Hematopoietic multipotent progenitor cell treated with erythropoietin and hydrocortisone succinate and interleukin-3 and kit ligand, for 6 days (in vitro differentiated cells): ENCODE data around the gene EBF3.

ENCODE experiments used
- DNase-seq: peaks from one replicate; pipeline ENCODE4 v3.0.0-alpha.2; 2015

Gene EBF3

DNA sequence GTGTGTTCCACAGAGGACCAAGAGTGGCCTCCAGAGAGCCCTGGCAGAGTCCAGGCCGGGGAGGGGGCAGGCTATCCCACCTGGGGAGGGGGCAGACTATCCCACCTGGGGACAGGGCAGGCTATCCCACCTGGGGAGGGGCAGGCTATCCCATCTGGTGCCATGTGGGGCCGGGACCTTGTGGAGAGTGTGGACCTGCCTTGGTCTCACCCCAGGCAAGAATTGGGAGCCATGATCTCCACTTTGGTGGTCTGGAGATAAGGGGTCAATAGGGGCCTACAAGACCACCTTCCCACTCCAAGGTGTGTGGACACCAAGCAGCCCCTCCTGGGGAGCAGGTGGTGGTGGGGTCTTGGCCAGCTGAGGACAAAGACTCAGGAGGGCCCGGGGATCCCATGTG, 138.2 kb downstream of the EBF3 start:
- no peak for DNase-seq

DNA sequence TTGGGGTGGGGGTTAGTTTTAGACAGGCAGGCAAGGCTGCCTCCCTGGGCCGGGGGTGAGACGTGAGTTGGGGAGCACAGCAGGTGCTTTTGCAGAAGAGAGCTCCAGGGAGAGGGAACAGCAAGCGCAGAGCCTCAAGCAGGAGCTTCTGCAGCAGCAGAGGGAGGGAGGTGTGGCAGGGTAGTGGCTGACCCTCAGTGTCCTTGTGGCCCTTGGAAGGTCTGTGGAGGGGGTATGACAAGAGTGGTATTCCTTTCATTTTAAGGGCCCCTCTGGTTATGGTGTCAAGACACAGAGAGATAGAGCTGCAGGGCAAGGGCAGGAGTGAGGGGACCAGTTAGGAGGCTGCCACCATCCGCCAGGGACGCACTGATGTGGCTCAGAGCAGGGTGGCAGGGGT, 138.9 kb downstream of the EBF3 start:
- no peak for DNase-seq

DNA sequence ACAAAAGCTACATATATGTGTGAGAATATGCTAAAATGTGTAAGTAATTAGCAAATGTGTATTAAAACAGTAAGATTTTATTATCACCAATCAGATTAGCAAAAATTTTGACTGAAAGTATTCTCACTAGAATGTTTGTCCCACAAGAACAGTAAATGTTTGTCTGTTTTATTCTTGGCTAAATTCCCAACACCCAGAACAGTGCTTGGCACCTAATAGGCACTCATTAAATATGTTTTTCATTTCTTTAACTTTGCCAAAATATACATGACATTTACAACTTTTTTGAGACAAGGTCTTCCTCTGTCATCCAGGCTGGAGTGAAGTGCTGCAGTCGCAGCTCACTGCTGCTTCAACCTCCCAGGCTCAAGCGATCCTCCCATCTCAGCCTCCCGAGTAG, 143.6 kb downstream of the EBF3 start:
- no peak for DNase-seq

DNA sequence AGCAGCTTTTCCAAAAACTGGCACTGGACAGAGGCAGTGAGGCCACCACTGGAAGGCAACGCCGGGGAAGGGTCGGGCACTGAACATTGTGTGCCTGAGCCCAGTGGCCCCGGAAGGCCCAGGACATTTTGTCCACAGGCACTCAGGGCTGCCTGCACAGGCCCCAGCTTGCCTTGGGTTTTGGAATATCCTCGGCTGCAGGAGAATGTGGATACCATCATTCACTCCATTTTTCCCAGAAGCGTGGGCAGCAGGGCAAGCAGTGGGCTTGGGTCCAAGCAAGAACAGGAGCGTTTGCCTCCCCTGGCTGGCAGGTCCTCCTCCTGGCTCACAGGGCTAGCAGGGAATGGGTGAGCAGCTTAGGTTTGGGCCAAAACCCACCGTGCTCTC, 147.4 kb downstream of the EBF3 start:
- no peak for DNase-seq

DNA sequence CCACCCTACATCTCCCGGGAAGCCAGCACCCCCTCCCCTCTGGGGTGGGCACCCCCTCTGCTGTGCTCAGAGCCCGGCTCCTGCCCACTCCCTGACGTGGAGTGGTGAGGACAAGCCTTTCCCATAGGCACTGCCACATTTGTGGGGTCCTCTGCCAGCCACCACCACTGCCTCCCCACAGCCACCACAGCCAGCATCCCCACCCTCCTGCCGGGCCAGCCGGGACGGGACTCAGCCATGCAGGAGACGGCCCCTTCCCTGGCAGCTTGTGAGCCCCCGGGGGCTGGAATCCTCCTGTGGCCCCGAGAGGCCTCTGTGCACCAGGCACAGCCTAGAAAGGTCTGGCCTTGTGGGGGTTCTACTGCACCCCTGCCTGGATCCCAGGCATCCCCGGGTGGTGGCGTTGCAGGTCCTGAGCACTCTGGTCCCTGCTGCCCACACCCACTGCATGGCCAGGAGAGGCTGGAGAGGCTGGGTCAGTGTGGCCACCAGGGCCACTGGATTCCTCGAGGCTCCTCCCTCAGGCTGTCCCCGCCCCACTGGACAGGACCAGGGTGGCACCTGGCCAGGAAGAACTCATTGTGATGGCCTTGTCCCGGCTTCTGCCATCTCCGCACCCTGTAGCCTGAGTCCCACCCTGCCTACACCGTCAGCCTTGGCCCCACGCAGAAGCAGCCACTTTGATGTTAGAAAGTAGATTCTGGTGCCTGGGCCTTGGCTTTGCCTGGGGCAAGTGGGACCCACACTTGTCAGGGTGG, 148.0 kb downstream of the EBF3 start:
- DNase-seq = no peak

DNA sequence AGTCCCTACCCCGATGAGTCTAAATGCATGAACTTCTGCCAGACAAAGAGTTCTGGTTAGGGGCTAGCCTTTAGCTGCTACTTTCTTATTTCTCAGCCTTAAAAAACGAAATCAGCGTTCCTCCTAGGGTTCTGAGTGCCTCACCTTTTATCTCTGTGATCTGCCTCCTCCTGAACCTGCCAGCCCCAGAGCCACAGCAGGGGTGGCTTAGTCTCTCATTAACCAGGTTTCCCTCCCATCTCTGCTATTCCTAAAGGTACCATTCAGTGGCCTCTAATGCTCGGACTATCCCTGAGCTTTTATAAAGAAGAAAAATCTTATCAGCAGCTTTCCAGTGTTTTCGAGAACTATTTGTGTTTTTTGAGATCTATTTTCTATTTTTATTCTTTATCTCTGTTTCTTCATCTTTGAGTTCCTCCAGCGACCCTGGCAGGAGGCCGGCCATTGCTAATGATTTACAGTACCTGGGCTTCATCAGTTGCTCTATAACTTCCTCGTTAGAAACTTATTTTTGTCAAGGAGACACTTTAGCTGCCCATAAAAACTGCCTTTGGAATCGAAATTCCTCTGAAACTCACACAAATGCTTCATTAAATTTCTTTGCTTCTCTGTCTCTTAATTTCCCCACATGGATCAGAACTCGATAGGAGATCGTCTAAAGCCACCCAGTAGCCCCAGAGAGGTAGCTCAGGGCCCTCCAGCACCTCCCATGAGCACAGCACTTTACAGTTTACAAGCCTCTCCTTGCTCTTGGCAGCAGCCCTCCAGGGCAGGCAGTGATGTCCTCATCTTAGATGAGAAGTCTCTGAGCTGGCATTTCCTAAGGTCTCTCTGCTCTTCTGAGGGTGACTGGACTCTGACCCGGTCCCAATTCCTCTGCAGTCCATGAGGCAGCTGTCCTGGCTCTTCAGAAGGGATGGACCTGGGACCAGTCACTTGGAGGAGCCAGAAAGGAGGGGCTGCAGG, 149.1 kb downstream of the EBF3 start:
- no peak for DNase-seq

DNA sequence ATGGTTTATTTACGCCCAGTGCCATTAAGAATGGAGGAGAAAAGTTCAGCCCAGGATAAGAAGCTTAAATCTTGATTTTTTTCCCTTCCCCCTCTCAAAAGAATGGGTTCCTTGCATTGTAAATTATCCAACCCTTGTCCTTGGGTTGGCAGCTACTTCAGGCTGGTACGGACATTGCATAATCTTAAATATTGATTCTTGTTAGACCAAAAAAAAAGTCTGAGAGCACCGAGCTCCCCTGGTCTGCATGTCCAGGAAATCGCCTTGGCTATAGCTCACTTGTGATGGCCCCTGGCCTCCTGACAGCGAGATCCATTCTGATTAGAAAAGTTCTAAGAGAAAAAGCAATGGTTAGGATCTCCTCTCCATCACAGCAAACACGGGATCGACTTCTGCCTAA, 151.7 kb downstream of the EBF3 start:
- no peak for DNase-seq

DNA sequence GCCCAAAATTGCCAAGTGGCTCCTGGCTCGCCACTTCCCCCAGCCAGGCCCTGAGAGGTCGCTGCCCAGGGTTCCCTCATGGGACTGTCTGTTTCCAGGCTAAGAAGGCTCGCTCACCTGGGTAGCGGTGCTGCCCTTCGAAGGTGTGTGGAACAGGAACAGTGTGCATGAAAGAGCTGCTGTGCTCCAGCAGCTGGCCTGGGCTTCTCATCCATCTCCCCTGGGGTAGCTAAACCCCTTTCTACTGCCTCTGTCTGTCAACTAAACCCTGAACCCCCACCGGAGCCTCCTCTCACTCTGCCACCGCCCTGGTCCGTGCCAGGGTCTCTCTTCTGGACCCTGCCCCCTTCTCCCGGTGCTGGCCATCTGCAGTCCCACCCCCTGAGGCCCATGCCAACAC, 152.9 kb downstream of the EBF3 start:
- DNase-seq = no peak

DNA sequence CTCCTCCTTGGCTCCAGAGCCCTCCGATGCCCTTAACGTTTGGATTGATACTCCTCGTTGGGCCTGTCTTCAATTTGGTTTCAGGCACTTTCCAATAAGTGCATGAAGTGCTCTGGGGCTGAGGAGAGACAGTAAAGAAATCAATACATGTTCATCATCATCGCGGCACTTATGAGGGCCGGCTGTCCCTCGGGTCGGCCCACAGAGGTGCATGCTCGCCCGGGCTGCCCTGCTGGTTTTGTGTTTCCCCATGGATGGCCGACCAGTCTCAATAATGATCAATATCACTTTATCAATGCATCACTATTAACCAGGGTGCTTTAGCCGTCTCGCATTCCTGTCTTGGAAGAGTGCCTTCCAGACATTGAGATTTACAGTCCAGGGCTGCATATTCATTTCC, 154.2 kb downstream of the EBF3 start:
- DNase-seq = no peak

DNA sequence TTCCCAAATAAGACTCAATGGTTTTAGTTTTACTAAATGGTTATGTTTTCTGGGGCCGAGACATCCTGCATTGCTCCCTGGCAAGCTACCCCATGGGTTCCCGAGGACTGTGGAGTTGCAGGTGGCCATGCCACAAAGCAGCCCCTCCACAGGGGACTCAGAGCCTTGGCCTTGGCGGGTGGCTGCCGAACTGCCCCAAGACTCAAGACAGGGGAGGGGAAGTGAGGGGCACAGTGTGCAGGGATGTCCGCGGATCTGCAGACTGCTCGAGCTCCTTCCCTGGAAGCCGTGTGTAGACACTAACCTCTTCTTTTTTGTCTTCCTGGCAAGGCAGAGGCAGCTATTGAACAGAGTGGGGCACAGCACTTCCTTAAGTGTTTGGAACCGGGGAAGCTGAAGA, 154.6 kb downstream of the EBF3 start:
- DNase-seq = no peak

DNA sequence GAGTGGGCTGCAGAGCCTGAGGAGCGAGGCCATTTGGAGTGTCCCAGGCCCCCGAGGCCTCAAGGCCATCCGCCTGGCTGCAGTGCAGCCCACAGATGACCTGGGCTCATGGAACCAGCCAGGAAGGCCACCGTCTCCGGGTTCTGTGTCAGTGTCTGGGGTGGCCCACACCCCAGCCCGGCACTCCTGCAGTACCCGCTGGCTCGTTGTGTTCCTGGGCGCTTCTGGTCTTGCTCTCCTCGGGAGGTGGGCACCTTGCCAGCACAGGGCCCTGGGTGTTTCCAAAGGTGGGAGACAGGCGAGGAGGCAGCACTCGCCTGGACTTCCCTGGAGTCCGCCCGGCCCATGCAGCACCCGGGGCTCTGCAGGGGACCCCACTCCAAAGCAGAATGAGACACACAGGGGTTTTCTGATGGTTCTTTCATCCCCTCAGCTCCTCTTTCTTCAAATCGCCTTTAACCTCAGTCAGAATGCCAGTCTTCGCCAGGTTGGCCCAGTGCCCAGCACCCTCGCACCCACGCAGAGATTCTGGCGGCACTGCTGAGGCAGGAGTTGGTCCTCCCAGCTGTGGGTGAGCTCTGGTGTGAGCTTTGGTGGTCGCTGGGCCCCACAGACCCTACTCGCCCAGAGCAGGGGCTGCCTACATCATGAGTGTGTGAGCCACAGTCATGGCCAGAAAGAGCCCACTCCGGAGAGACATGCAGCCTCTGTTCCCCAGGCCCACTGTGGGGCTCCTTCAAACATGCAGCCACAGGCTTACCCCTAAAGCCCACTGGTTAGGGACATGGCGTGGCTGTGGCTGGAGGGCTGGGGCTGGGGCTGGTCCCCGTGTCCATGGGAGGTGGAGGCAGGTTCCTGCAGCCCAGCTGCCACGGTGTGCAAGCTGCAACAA, 155.7 kb downstream of the EBF3 start:
- DNase-seq = no peak

DNA sequence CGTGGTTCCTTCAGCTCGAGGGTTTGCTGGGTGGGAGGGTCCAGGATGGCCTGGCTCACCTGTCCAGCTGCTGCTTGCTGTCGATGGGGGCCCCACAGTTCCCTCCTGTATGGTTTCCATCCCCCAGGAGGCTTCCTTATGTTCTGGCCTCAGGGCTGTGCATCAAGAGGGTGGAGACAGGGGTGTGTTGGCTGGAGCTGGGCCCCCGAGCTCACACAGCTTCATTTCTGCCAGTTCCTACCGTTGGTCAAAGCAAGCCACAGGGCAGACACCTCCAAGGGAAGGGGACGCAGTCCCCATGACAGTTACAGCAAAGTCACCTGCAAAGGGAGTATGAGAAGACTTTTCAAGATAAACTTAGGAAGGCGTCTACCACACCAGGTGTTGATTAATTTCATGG, 156.9 kb downstream of the EBF3 start:
- no peak for DNase-seq

DNA sequence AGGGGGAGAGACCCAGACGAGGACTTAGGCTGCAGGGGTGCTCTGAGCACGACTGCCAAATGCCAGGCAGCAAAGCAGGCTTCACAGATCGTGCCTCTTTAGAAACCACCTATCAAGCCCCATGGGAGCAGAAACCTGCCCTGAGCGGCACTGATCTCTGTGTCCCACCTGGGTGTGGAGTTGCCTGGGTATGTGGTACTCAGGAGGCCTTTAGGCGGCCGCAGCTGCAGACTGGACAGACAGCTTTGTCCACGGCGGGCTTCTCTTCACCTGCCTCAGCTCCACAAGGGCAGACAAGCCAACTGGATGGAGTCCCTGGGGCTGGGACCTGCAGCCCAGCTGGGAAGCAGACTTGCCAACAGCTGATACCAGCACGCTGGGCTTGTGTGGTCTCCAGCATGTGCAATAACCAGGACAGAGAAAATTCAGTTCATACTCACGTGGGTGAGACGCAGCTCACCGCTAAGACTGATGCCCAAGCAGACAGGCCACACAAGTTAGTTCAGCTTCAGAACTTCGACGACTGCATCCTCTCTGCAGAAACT, 163.2 kb downstream of the EBF3 start:
- DNase-seq = no peak

DNA sequence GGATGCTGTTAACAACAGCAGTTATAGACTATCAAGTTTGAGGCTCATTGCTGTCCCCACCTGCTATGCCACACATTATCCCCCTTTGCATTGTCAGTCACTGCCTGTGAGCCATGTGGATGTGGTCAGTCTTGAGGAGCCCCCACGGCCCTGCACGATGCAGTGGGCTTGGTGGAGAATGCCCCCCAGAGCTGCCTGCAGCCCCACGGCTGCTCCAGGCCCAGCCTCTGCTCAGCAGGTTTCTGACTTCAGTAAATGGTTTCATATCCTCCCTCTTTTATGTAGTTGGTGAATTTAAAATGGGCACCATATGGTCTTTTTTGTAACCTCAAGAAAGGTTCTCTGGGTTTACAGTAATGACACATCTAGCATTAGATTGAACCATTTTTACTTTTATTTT, 164.1 kb downstream of the EBF3 start:
- no peak for DNase-seq

DNA sequence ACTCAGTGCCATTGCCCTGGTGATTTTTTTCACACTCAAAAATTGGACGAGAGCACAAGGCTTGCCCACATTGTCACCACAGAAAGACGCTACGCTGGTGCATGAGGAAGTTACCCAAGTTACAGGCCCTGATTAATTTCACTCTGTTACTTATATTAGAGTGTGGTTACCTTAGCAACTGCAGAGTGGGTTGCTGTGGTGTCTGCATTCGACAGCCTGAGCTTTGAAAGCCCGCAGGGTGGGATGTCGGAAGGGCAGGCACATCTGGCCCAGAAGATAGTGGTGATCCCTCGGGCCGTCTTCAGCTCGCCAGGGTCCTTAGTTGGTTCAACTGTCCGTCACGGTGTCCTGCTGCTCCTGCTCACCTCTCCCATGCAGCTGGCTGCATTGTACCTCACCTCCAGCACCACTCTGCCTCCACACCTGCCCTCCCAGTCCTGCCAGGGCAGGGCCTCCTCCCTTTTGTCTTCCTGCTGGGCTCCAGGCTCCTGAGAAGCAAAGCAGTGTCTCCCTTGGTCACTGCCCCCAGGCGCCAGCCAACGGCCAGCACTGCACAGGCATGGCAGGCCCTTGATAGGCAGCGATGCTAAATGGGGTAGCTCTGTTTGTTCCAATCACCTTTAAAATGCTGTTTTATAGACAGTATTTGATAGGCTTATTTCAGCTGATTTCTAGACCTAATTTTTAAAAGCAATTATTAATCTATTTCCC, 167.2 kb downstream of the EBF3 start:
- DNase-seq = peak; percentile 49

DNA sequence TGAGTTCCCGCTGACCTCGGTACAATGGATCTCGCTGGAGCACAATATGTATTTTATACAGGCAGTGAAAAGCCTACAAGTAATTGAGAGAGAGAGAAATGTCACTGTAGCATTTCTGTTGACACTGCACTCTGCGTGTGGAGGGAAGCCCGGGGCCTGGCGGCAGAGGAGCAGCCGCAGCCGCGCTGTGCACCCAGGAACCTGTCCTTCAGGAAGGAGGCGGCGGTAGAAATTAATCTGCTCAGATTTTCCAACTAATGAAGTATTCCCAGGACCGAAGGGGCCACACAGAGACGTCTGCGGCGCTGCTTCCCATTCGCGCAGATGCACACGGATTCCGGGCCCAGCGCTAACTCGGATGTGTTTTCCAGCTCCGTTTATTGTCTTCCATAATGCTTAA, 170.1 kb downstream of the EBF3 start:
- DNase-seq = no peak

DNA sequence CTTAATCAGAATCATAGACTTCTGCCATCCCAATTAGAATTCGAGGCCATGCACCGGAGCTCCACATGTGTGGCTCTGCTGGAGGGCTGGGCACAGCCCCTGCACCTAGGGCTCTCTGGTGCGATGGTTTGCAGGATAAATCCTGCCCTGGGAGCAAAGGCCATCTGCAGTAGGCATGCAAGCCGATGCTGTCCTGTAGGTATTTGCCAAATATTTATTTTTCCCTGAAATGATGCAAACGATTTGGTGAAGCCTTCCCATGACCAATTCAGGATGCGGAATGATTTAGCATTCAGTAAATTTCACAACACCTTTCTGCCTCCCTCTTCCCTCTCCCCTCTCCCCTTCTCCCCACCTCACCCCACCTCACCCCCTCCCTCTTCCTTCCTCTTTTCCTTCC, 170.6 kb downstream of the EBF3 start:
- DNase-seq = no peak

DNA sequence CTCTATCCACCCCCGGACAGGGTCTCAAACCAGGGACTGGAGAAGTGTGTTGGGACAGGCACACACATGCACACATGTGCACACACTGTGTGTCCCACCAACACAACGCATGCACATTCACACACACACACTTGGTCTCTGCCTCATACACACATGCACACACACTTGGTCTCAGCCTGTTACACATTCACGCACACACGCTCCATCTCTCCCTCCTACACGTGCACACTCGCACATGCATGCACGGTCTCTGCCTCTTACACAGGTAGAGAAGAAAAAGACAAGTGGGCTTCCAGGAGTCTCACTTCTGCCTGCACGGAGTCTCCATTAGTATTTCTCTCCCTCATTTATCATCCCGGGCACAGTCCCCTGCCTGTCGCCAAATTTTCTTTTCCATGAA, 171.2 kb downstream of the EBF3 start:
- DNase-seq = no peak

DNA sequence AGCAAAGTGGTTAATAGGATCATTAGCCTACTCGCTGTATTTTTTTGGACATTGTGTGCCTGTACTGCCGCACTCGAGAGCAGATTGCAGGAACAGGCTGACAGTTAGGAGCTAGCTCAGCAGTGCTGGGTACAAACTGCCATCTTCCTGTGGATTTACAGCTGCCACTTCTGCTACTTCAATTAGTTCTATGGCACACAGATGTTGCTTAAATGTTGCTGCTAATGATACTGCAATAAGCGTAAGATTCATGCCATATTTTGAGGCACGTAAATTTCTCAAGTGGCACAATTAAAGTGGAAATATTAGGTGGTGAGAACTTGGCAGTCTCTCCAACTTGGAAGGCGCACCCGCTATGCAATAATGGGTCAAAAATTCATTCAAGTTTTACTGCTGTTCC, 171.9 kb downstream of the EBF3 start:
- DNase-seq = no peak

DNA sequence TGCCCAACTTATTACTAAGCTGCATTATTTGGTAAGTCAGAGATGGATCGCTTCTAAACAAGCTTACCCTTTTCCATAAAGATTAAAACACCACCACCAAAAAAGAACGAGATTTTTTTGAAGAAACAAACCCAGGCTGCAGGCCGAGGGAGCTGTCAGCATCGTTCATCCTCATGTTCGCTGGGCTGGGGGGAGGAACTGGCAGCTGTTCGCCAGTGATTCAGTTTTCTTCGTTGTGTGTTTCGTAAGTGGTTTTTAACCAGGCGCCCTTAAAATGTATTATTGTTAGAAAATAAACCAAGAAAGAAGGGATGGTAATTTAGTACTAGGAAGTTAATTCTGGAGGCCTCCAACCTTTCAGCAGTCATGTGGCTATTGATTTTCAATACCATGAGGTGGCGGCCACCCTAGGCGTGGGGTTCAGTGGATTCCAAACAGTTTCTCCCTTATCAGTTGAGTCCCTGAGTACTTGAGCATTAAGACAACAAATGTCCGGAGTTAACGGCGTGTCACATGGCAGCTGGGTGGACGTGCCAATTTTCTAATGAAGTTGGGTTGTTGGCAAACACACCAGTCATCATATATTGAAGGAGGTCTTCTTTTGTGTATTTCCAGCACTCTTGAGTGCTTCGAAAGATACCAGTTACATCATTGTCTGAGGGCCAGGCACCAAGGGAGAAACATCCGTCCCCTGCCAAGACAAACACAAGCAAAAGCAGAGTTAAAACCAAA, 173.2 kb downstream of the EBF3 start:
- DNase-seq = no peak

DNA sequence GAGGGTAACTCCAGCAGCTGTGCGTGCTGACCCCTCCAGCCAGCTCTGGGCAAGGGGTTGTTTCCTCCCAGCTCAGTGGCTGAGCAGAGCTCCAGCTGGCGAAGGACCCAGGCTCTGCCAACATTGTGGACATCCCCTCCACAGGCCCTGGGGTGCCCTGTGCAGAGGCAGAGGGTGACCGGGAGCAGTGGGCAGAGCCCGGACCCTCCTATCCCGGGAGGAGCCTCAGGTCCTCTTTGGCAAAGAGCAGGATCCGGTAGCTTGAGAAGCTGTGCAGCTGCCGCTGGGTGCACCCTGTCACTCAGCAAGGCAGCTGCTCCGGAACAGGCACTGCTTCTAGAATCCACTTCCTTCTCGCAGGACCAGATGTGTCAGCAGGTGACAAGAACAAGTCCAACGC, 175.9 kb downstream of the EBF3 start:
- DNase-seq = no peak

DNA sequence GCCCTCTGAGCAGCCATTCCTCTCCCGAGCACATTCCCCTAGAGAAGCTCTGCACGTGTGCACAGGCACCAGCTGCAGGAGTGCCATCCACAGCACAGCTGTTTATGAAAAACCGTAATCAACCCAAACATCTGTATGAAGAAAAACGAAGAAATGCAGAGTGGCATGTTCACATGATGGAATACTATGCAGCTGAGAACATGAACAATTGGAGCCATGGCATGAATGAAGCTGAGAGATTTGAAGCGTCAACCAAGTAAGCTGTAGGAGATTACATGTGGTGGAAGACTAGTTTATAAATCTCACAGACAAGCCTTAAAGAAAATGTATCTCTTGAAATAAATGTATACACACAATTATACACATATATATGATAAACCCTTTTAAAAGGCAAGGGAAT, 176.5 kb downstream of the EBF3 start:
- DNase-seq = no peak
